ENCODE data around the gene ARL6IP1. TPM values are rescaled to one million over a fixed set of nuclear protein-coding genes. Genes with fewer than 3 reads are reported as not detected.
A peak's percentile ranks its signal among the peaks of the same experiment; 100 is the strongest.

The ARL6IP1 gene
- total RNA-seq, 1 donor from 2014 or later, result 205 TPM

DNA sequence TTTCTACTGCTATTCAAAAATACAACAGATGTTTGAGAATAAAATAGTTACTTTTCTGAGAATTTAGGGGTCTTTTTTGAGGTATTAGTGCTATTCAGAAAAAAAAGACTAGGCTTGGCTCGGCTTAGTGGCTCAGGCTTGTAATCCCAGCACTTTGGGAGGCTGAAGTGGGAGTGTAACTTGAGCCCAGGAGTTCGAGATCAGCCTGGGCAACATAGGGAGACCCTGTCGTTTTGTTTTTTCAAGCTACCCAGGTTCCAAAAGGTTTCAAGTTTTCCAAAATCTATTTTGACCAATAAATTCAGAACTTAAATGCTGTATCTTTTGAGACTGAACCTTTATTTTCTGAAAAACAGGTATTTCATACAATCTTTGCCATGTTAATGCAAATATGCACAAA, 3.2 kb upstream of the ARL6IP1 start:
- Mint-ChIP-seq H3K27ac (peak overlapping the region; percentile 36), H3K4me3 (no peak overlapping the region), H3K27me3 (peaks cover 3% of the 10 kb centered on the region), H3K4me1 (ENCODE audit: unreplicated experiment) (peaks cover 20% of the 10 kb centered on the region), H3K36me3 (peaks cover 17% of the 10 kb centered on the region), H3K9me3 (no peaks in the 10 kb centered on the region)
- TF ChIP-seq, protein P1, sequence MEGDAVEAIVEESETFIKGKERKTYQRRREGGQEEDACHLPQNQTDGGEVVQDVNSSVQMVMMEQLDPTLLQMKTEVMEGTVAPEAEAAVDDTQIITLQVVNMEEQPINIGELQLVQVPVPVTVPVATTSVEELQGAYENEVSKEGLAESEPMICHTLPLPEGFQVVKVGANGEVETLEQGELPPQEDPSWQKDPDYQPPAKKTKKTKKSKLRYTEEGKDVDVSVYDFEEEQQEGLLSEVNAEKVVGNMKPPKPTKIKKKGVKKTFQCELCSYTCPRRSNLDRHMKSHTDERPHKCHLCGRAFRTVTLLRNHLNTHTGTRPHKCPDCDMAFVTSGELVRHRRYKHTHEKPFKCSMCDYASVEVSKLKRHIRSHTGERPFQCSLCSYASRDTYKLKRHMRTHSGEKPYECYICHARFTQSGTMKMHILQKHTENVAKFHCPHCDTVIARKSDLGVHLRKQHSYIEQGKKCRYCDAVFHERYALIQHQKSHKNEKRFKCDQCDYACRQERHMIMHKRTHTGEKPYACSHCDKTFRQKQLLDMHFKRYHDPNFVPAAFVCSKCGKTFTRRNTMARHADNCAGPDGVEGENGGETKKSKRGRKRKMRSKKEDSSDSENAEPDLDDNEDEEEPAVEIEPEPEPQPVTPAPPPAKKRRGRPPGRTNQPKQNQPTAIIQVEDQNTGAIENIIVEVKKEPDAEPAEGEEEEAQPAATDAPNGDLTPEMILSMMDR (conservative IDR thresholded peaks at IDR 0.05), result no peak
- DNase-seq (ENCODE audit: extremely low spot score, unreplicated experiment), result no peak

DNA sequence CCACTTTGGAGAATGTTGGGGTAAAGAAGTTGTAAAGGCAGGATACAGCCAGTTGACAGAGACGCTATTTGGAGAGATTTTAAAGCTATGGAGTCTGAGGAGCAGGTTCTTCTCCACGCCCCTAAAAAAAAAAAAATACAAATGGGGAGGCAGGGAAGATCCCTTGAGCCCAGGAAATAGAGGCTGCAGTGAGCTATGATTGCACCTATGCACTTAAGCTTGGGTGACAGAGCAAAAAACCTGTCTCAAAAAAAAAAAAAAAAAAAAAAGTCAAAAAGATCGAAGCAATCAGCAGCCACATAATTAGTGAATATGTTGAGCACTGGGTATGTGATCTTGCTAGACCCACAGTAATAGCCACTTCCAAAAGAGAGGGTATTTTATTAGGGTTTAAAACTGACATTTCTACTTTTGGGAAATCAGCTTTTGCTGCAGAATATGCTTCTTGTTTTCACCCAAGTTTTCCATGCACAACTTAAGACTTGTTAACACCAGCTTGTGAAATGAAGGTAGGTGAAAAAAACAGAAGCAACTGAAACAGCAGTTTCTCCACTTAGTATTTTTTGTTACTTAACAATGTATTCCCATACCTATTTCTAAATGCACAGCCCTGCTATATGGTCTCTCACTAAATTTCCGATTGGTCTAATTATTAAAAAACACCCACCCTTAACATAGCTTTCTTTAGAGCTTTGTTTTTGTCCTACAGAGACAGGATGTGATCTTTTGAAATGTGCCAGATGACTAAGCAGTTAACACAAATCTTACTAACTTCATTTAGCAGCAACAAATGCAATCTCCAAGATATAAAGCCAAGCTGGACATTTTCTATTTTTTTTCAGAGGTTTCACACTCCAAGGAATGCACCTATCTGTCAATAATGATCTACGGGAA, 2.5 kb upstream of the ARL6IP1 start:
- DNase-seq (ENCODE audit: extremely low spot score, unreplicated experiment), result no peak
- no peak overlapping the region for H3K4me3 Mint-ChIP-seq
- no peaks in the 10 kb centered on the region for H3K9me3 Mint-ChIP-seq
- TF ChIP-seq, protein P1 (conservative IDR thresholded peaks at IDR 0.05), result no peak
- no peak overlapping the region for H3K27ac Mint-ChIP-seq
- peaks cover 3% of the 10 kb centered on the region for H3K27me3 Mint-ChIP-seq
- H3K4me1 Mint-ChIP-seq (ENCODE audit: unreplicated experiment), result peaks cover 25% of the 10 kb centered on the region
- H3K36me3 Mint-ChIP-seq, result peaks cover 12% of the 10 kb centered on the region

DNA sequence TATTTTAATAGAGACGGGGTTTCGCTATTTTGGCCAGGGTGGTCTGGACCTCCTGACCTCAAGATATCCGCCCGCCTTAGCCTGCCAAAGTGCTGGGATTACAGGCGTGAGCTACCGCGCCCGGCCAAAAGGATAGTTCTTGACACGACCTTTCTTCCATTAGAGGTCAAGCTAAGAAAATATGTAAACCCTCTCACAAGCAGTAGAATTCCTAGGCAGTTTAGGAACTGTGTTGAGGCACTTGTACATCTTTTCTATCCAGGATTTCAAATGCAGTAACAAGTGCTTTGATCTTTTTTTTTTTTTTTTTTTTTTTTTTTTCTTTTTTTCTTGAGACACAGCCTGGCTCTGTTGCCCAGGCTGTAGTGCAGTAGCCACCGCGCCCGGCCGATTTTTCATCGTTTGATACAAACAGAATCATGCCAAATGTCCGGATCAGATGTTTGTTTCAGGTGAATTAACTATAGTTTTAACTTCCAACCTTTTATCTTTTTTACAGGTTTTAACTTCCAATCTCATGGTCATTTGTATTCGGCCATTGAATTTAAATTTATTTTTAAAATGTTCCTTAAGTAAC, 1.5 kb upstream of the ARL6IP1 start:
- H3K27ac Mint-ChIP-seq, result peak overlapping the region; percentile 97

DNA sequence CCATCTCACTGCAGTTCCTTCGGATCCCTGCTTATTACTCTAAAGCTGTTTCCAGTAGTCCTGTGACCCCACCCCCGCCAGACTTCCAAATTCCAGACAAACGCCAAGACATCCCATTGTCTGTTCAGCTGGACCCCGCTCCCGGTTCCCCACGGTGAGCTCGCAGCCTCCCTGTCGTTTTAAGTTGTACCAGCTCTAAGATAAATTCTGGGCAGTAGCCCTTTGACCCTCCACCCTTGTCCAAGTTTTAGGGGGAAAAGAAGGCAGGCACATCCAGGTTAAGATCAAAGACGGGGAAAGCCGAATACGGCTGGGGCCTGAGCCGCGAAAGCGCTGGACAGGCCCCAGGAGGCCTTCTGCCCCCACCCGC, 589 bp downstream of the ARL6IP1 start:
- peak overlapping the region; percentile 97 for H3K27ac Mint-ChIP-seq
- peak overlapping the region; percentile 98 for H3K4me3 Mint-ChIP-seq
- peaks cover 30% of the 10 kb centered on the region for H3K4me1 Mint-ChIP-seq (ENCODE audit: unreplicated experiment)
- no peak for DNase-seq (ENCODE audit: extremely low spot score, unreplicated experiment)
- TF ChIP-seq, protein P1 (conservative IDR thresholded peaks at IDR 0.05), result no peak
- peaks cover 3% of the 10 kb centered on the region for H3K27me3 Mint-ChIP-seq
- no peaks in the 10 kb centered on the region for H3K9me3 Mint-ChIP-seq
- H3K36me3 Mint-ChIP-seq, result peaks cover 12% of the 10 kb centered on the region

More for the DNA sequence above, 1.5 kb upstream of the ARL6IP1 start:
- TF ChIP-seq, protein P1 (conservative IDR thresholded peaks at IDR 0.05), result no peak
- peak overlapping the region; percentile 98 for H3K4me3 Mint-ChIP-seq
- H3K9me3 Mint-ChIP-seq, result no peaks in the 10 kb centered on the region
- H3K4me1 Mint-ChIP-seq (ENCODE audit: unreplicated experiment), result peaks cover 25% of the 10 kb centered on the region
- peaks cover 3% of the 10 kb centered on the region for H3K27me3 Mint-ChIP-seq
- H3K36me3 Mint-ChIP-seq, result peaks cover 6% of the 10 kb centered on the region
- no peak for DNase-seq (ENCODE audit: extremely low spot score, unreplicated experiment)

DNA sequence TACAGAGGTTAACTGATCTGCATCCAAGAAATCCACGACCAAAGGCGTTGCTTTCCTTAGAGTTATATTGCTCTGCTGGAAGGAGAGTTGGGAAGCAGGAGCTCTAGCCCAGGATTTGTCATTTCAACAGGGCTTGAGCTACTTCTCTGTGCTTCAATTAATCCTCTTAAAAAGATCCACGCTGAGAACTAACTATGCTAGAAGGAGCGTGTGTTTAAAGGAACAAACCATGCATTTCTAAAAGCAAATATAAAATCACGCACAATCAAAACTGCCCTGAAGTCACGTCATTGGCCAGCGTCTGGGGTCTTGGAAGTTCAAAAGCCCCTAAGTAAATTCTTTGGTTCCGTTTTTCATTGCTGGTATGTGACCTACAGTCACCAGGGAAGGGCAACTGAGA, 1.1 kb downstream of the ARL6IP1 start:
- peaks cover 12% of the 10 kb centered on the region for H3K36me3 Mint-ChIP-seq
- no peaks in the 10 kb centered on the region for H3K9me3 Mint-ChIP-seq
- H3K4me3 Mint-ChIP-seq, result peak overlapping the region; percentile 98
- H3K4me1 Mint-ChIP-seq (ENCODE audit: unreplicated experiment), result peaks cover 30% of the 10 kb centered on the region
- DNase-seq (ENCODE audit: extremely low spot score, unreplicated experiment), result no peak
- peak overlapping the region; percentile 97 for H3K27ac Mint-ChIP-seq
- peaks cover 3% of the 10 kb centered on the region for H3K27me3 Mint-ChIP-seq
- TF ChIP-seq, protein P1 (conservative IDR thresholded peaks at IDR 0.05), result no peak

Measured in type B pancreatic cell (in vitro differentiated cells).